Neural progenitor cell (in vitro differentiated cells): ENCODE results near the gene SLC35D2. TPM values are rescaled to one million over a fixed set of nuclear protein-coding genes. Genes with fewer than 3 reads are reported as not detected.
A peak's percentile ranks its signal among the peaks of the same experiment; 100 is the strongest.
"Not testable (repeated sequence)": the region's sequence is repeated elsewhere in the genome, so short reads cannot be mapped to it uniquely, and the experiment has no call there.

Experiments used
- DNase-seq: peaks from one replicate; pipeline ENCODE4 v3.0.0-alpha.2; 2016; ENCODE audit warnings: low spot score
- H2AFZ ChIP-seq: fragments of 200-600 bp; sonication (generic); replicated peaks from 2 replicates; pipeline ENCODE4 v1.6.1; 2016; ENCODE audit warnings: antibody characterized with exemption
- H3F3A ChIP-seq: fragments of 200-600 bp; sonication (generic); 2 replicates; pipeline ENCODE4 v1.6.1; 2016; ENCODE audit warnings: antibody characterized with exemption, low read depth
- H3K27ac ChIP-seq: fragments of 200-600 bp; sonication (generic); 2 replicates; pipeline ENCODE4 v1.5.1; 2016; ENCODE audit warnings: mild to moderate bottlenecking
- H3K27me3 ChIP-seq: fragments of 200-600 bp; sonication (generic); 2 replicates; pipeline ENCODE4 v1.6.1; 2016; ENCODE audit warnings: mild to moderate bottlenecking, moderate library complexity
- H3K36me3 ChIP-seq: fragments of 200-600 bp; sonication (generic); 2 replicates; pipeline ENCODE4 v1.5.1; 2016
- H3K4me1 ChIP-seq: fragments of 200-600 bp; sonication (generic); 2 replicates; pipeline ENCODE4 v1.6.1; 2016; ENCODE audit warnings: mixed run types
- H3K4me2 ChIP-seq: fragments of 200-600 bp; sonication (generic); 2 replicates; pipeline ENCODE4 v1.6.1; 2016
- H3K4me3 ChIP-seq: fragments of 200-600 bp; sonication (generic); 2 replicates; pipeline ENCODE4 v1.5.1; 2016
- H3K79me2 ChIP-seq: fragments of 200-600 bp; sonication (generic); 2 replicates; pipeline ENCODE4 v1.6.1; 2016; ENCODE audit warnings: low read depth
- H3K9ac ChIP-seq: fragments of 200-600 bp; sonication (generic); 2 replicates; pipeline ENCODE4 v1.6.1; 2016
- H3K9me3 ChIP-seq: fragments of 200-600 bp; sonication (generic); 2 replicates; pipeline ENCODE4 v1.5.1; 2016; ENCODE audit warnings: low read depth
- H4K20me1 ChIP-seq: fragments of 200-600 bp; sonication (generic); 2 replicates; pipeline ENCODE4 v1.6.1; 2016; ENCODE audit warnings: low read depth
- H3K27ac Mint-ChIP-seq: 3 replicates; pipeline ENCODE4 v1.8.0; 2021; ENCODE audit warnings: mixed read lengths
- H3K27me3 Mint-ChIP-seq: 2 replicates; pipeline ENCODE4 v1.8.0; 2022; ENCODE audit warnings: low read depth, mild to moderate bottlenecking, inconsistent platforms, moderate library complexity, mixed read lengths; ENCODE audit not compliant: insufficient read depth
- H3K36me3 Mint-ChIP-seq: 3 replicates; pipeline ENCODE4 v1.8.0; 2021; ENCODE audit warnings: mixed read lengths
- H3K4me1 Mint-ChIP-seq: 3 replicates; pipeline ENCODE4 v1.8.0; 2021; ENCODE audit warnings: mixed read lengths
- H3K4me3 Mint-ChIP-seq: 3 replicates; pipeline ENCODE4 v1.8.0; 2021; ENCODE audit warnings: mild to moderate bottlenecking, moderate library complexity, mixed read lengths
- H3K9me3 Mint-ChIP-seq: 3 replicates; pipeline ENCODE4 v1.8.0; 2020; ENCODE audit warnings: mixed read lengths
- CTCF ChIP-seq: fragments of 200-600 bp; sonication (generic); IDR thresholded peaks from 2 replicates; pipeline ENCODE4 v1.5.1; 2017; ENCODE audit warnings: antibody characterized with exemption, mild to moderate bottlenecking
- EZH2 ChIP-seq: fragments of 200-600 bp; sonication (generic); IDR thresholded peaks from 2 replicates; pipeline ENCODE4 v1.6.1; 2017; ENCODE audit warnings: antibody characterized with exemption, mild to moderate bottlenecking, moderate library complexity
- EZH2phosphoT487 ChIP-seq: fragments of 200-600 bp; sonication (generic); IDR thresholded peaks from 2 replicates; pipeline ENCODE4 v1.6.1; 2017; ENCODE audit warnings: antibody characterized with exemption
- total RNA-seq: library from RNA; depleted of rRNA; stranded (reverse); fragments of >200 nt; gene quantifications from 2 replicates; pipeline ENCODE4 v1.2.3, GENCODE V29; 2015; ENCODE audit warnings: low replicate concordance

Gene SLC35D2
- total RNA-seq, 1 donor from 2014 or later: 30.1 TPM

- Histone ChIP-seq H3K4me1 (no peaks in the 10 kb centered on the region), H2AFZ (no peak overlapping the region), H3K79me2 (no peaks in the 10 kb centered on the region), H3K4me3 (no peak overlapping the region), H3K36me3 (no peaks in the 10 kb centered on the region), H3K4me2 (no peak overlapping the region), H3F3A (no peaks in the 10 kb centered on the region), H4K20me1 (no peaks in the 10 kb centered on the region), H3K27ac (no peak overlapping the region), H3K9ac (no peak overlapping the region), H3K27me3 (no peaks in the 10 kb centered on the region), H3K9me3 (no peaks in the 10 kb centered on the region)
- peak overlapping the region; percentile 5 for H3K27ac Mint-ChIP-seq
- no peaks in the 10 kb centered on the region for H3K9me3 Mint-ChIP-seq
- H3K36me3 Mint-ChIP-seq: peaks cover 2% of the 10 kb centered on the region
- no peak for TF ChIP-seq EZH2
- no peak for TF ChIP-seq CTCF
- TF ChIP-seq EZH2phosphoT487: no peak
- H3K4me1 Mint-ChIP-seq: no peaks in the 10 kb centered on the region
- DNase-seq: no peak
- peaks cover 3% of the 10 kb centered on the region for H3K27me3 Mint-ChIP-seq
- no peak overlapping the region for H3K4me3 Mint-ChIP-seq
These were observed 52.1 kb downstream of the SLC35D2 start for GRCh38 chr9:96331236-96331947.

- Histone ChIP-seq H3K4me2 (no peak overlapping the region), H3K27me3 (no peaks in the 10 kb centered on the region), H3K79me2 (no peaks in the 10 kb centered on the region), H3K36me3 (no peaks in the 10 kb centered on the region), H3K4me3 (no peak overlapping the region), H3K4me1 (no peaks in the 10 kb centered on the region), H2AFZ (no peak overlapping the region), H3F3A (no peaks in the 10 kb centered on the region), H3K9ac (no peak overlapping the region), H3K27ac (no peak overlapping the region), H3K9me3 (no peaks in the 10 kb centered on the region), H4K20me1 (no peaks in the 10 kb centered on the region)
- Mint-ChIP-seq H3K4me3 (no peak overlapping the region), H3K36me3 (no peaks in the 10 kb centered on the region), H3K27ac (no peak overlapping the region), H3K27me3 (peaks cover 3% of the 10 kb centered on the region), H3K4me1 (no peaks in the 10 kb centered on the region), H3K9me3 (no peaks in the 10 kb centered on the region)
- DNase-seq: peak; percentile 52
- TF ChIP-seq CTCF (peak; percentile 73), EZH2phosphoT487 (no peak)
These were observed 55.7 kb downstream of the SLC35D2 start for GRCh38 chr9:96327694-96328352.

- Histone ChIP-seq H2AFZ (no peak overlapping the region), H3K4me2 (no peak overlapping the region), H3K9ac (no peak overlapping the region), H3K79me2 (no peaks in the 10 kb centered on the region), H3K27me3 (no peaks in the 10 kb centered on the region), H3K27ac (no peak overlapping the region), H4K20me1 (no peaks in the 10 kb centered on the region), H3K9me3 (no peaks in the 10 kb centered on the region), H3K4me1 (peaks cover 13% of the 10 kb centered on the region), H3K4me3 (no peak overlapping the region), H3K36me3 (no peaks in the 10 kb centered on the region), H3F3A (peaks cover 11% of the 10 kb centered on the region)
- H3K36me3 Mint-ChIP-seq: no peaks in the 10 kb centered on the region
- H3K27me3 Mint-ChIP-seq: peaks cover 5% of the 10 kb centered on the region
- H3K9me3 Mint-ChIP-seq: no peaks in the 10 kb centered on the region
- H3K27ac Mint-ChIP-seq: no peak overlapping the region
- no peak for TF ChIP-seq EZH2
- TF ChIP-seq CTCF: no peak
- TF ChIP-seq EZH2phosphoT487: no peak
- peaks cover 16% of the 10 kb centered on the region for H3K4me1 Mint-ChIP-seq
- no peak for DNase-seq
- peak overlapping the region; percentile 25 for H3K4me3 Mint-ChIP-seq
These were observed 60.3 kb downstream of the SLC35D2 start for GRCh38 chr9:96323169-96323568.

- not testable (repeated sequence) for H3K9me3 Mint-ChIP-seq, H3K36me3 Mint-ChIP-seq, H3K4me3 Mint-ChIP-seq, H3K4me2 ChIP-seq, H3K9ac ChIP-seq, H3K27ac ChIP-seq, DNase-seq, H3K4me3 ChIP-seq, H4K20me1 ChIP-seq, H3K27me3 Mint-ChIP-seq, H3K27ac Mint-ChIP-seq, H3K9me3 ChIP-seq, H3K79me2 ChIP-seq, H3K27me3 ChIP-seq, H2AFZ ChIP-seq, H3K36me3 ChIP-seq
- peaks cover 11% of the 10 kb centered on the region for H3F3A ChIP-seq
- peaks cover 16% of the 10 kb centered on the region for H3K4me1 Mint-ChIP-seq
- peaks cover 13% of the 10 kb centered on the region for H3K4me1 ChIP-seq
These were observed 60.8 kb downstream of the SLC35D2 start for GRCh38 chr9:96322736-96323135.

- H3F3A ChIP-seq: peaks cover 11% of the 10 kb centered on the region
- not testable (repeated sequence) for H3K9ac ChIP-seq, H3K9me3 Mint-ChIP-seq, H3K36me3 ChIP-seq, H4K20me1 ChIP-seq, H3K27me3 Mint-ChIP-seq, H3K27ac ChIP-seq, H3K9me3 ChIP-seq, H2AFZ ChIP-seq, H3K4me3 ChIP-seq, H3K36me3 Mint-ChIP-seq, H3K79me2 ChIP-seq, H3K27me3 ChIP-seq, H3K4me3 Mint-ChIP-seq, DNase-seq, H3K27ac Mint-ChIP-seq, H3K4me2 ChIP-seq
- peaks cover 13% of the 10 kb centered on the region for H3K4me1 ChIP-seq
- H3K4me1 Mint-ChIP-seq: peaks cover 18% of the 10 kb centered on the region
These were observed 61.3 kb downstream of the SLC35D2 start for GRCh38 chr9:96322210-96322609.
